Measurements from ENCODE around the gene EML6. TPM values are rescaled to one million over a fixed set of nuclear protein-coding genes. Genes with fewer than 3 reads are reported as not detected.

EML6 gene
- total RNA-seq, 4 donors from 2014 or later = 2.3 to 15.1 (median 4.1) TPM

- H3K9me3 ChIP-seq = no peaks in the 10 kb centered on the region
- TF ChIP-seq POLR2AphosphoS5 (IDR thresholded peaks at IDR 0.05) (no peak), POLR2A (IDR thresholded peaks at IDR 0.05) (no peak), EP300 (IDR thresholded peaks at IDR 0.05) (no peak)
- TF ChIP-seq, protein P1, sequence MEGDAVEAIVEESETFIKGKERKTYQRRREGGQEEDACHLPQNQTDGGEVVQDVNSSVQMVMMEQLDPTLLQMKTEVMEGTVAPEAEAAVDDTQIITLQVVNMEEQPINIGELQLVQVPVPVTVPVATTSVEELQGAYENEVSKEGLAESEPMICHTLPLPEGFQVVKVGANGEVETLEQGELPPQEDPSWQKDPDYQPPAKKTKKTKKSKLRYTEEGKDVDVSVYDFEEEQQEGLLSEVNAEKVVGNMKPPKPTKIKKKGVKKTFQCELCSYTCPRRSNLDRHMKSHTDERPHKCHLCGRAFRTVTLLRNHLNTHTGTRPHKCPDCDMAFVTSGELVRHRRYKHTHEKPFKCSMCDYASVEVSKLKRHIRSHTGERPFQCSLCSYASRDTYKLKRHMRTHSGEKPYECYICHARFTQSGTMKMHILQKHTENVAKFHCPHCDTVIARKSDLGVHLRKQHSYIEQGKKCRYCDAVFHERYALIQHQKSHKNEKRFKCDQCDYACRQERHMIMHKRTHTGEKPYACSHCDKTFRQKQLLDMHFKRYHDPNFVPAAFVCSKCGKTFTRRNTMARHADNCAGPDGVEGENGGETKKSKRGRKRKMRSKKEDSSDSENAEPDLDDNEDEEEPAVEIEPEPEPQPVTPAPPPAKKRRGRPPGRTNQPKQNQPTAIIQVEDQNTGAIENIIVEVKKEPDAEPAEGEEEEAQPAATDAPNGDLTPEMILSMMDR (IDR thresholded peaks at IDR 0.05) = no peak
- H3K36me3 ChIP-seq = no peaks in the 10 kb centered on the region
- no peak overlapping the region for H3K27ac ChIP-seq
- H3K4me1 ChIP-seq = no peaks in the 10 kb centered on the region
- H3K4me3 ChIP-seq = no peak overlapping the region
- no peaks in the 10 kb centered on the region for H3K27me3 ChIP-seq
- no peak for DNase-seq (ENCODE audit: low spot score in 2 of 2)
Observed at GRCh38 chr2:54716375-54716774, 7.1 kb upstream of the EML6 start.

- Histone ChIP-seq H3K4me1 (peaks cover 17% of the 10 kb centered on the region), H3K36me3 (no peaks in the 10 kb centered on the region), H3K4me3 (no peak overlapping the region), H3K27me3 (no peaks in the 10 kb centered on the region), H3K9me3 (no peaks in the 10 kb centered on the region), H3K27ac (no peak overlapping the region)
- no peak for DNase-seq (ENCODE audit: low spot score in 2 of 2)
- TF ChIP-seq POLR2A (IDR thresholded peaks at IDR 0.05) (no peak), EP300 (IDR thresholded peaks at IDR 0.05) (no peak), POLR2AphosphoS5 (IDR thresholded peaks at IDR 0.05) (no peak)
- TF ChIP-seq, protein P1 (IDR thresholded peaks at IDR 0.05) = no peak
- 79% methylated on average over 2 of the region's 2 CpGs for WGBS
Observed at GRCh38 chr2:54720563-54720962, 2.9 kb upstream of the EML6 start.

DNA sequence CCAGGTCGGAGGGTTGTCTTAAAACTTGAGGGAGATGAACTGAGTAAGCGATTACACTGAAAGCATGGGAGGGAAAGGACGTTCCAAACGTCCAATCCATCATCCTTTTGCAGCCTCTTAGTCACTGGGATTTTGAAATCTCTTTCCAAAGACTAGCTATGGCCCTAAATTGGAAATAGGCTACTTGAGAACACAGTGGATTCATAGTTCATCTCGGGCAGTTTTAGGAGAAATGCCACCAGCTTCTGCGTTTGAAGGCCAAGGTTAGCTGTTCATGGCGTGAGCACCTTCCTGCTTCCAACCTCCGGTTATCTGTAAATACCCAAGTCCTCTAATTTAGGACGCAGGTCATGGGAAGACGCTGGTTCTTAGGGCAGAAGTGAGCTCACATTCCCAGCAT lies 821 bp upstream of the EML6 start:
- TF ChIP-seq EP300 (IDR thresholded peaks at IDR 0.05) = no peak
- TF ChIP-seq, protein P1 (IDR thresholded peaks at IDR 0.05) = no peak
- TF ChIP-seq POLR2A (IDR thresholded peaks at IDR 0.05) = no peak
- TF ChIP-seq POLR2AphosphoS5 (IDR thresholded peaks at IDR 0.05) = no peak
- peak overlapping the region; percentile 52 for H3K27ac ChIP-seq
- H3K4me3 ChIP-seq = peak overlapping the region; percentile 74
- H3K9me3 ChIP-seq = no peaks in the 10 kb centered on the region
- no peaks in the 10 kb centered on the region for H3K36me3 ChIP-seq
- peaks cover 17% of the 10 kb centered on the region for H3K4me1 ChIP-seq
- 13% methylated on average over 10 of the region's 10 CpGs for WGBS
- no peaks in the 10 kb centered on the region for H3K27me3 ChIP-seq
- DNase-seq (ENCODE audit: low spot score in 2 of 2) = no peak

GRCh38 chr2:54723996-54724559 lies 616 bp downstream of the EML6 start:
- Histone ChIP-seq H3K4me3 (peak overlapping the region; percentile 74), H3K27me3 (no peaks in the 10 kb centered on the region), H3K4me1 (peaks cover 17% of the 10 kb centered on the region), H3K9me3 (no peaks in the 10 kb centered on the region), H3K36me3 (no peaks in the 10 kb centered on the region), H3K27ac (no peak overlapping the region)
- DNase-seq (ENCODE audit: low spot score in 2 of 2) = no peak
- no peak for TF ChIP-seq POLR2A (IDR thresholded peaks at IDR 0.05)
- TF ChIP-seq EP300 (IDR thresholded peaks at IDR 0.05) = no peak
- TF ChIP-seq POLR2AphosphoS5 (IDR thresholded peaks at IDR 0.05) = no peak
- TF ChIP-seq, protein P1 (IDR thresholded peaks at IDR 0.05) = no peak
- WGBS = 1% methylated on average over 21 of the region's 23 CpGs

- H3K9me3 ChIP-seq = no peaks in the 10 kb centered on the region
- peak; percentile 72 to 77 for DNase-seq (ENCODE audit: low spot score in 2 of 2)
- H3K4me1 ChIP-seq = peaks cover 17% of the 10 kb centered on the region
- no peaks in the 10 kb centered on the region for H3K36me3 ChIP-seq
- no peaks in the 10 kb centered on the region for H3K27me3 ChIP-seq
- WGBS = 15% methylated on average over 13 of the region's 87 CpGs
- no peak for TF ChIP-seq POLR2A (IDR thresholded peaks at IDR 0.05)
- TF ChIP-seq, protein P1 (IDR thresholded peaks at IDR 0.05) = no peak
- no peak for TF ChIP-seq POLR2AphosphoS5 (IDR thresholded peaks at IDR 0.05)
- TF ChIP-seq EP300 (IDR thresholded peaks at IDR 0.05) = no peak
- no peak overlapping the region for H3K27ac ChIP-seq
- H3K4me3 ChIP-seq = peak overlapping the region; percentile 74
Observed at GRCh38 chr2:54724560-54725342, 1.3 kb downstream of the EML6 start.
